ENCODE data around the gene AIFM2. TPM values are rescaled to one million over a fixed set of nuclear protein-coding genes. Genes with fewer than 3 reads are reported as not detected.

Gene AIFM2
- total and polyA plus RNA-seq, 2 of the 13 experiments (the other 11 are each of a cell fraction or from before 2014, with no cell fraction given): 20.3 to 29.5 TPM

DNA sequence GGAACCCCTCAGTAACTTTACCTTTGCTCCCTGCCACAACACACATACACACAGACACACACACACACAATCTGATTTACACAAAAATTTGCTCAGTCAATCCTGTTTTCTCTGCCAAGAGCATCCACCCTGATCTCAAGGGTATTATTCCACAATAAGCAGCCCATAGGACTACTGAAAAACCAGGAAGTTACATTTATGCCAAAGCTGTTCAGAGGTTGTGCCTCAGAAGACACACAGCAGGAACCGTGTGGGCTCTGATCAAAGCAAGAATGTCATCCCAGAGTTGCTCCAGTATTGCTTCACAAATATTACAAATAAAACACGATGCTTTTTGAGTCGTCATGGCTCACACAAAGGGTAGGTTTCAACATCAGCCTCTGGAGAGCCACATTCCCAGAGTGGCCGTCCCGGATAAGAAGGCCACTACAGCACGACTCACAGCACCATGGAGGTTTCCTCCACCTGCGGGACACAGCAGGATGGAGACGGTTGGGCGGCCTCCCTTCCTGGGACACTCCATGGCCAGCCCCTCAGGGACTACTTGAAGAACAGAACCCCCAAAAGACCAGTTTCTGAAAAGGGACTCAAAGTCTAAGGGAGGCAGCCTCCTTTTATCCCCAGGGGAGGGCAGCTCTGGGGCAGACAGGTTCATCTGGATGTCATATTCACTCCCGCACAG, 1.6 kb downstream of the AIFM2 start (continued):
- TF ChIP-seq ZNF292 (CRISPR knock-in tag; IDR thresholded peaks at IDR 0.05; ENCODE audit: borderline replicate concordance, low read depth) (no peak), NFKBIZ (CRISPR knock-in tag; IDR thresholded peaks at IDR 0.05) (no peak; the same call in 1 of the 2 replicates), KLF12 (CRISPR knock-in tag; IDR thresholded peaks at IDR 0.05; ENCODE audit: borderline replicate concordance) (no peak), PPARG (CRISPR knock-in tag; conservative IDR thresholded peaks at IDR 0.05) (no peak), ZNF678 (CRISPR knock-in tag; IDR thresholded peaks at IDR 0.05) (no peak), ZNF468 (CRISPR knock-in tag; IDR thresholded peaks at IDR 0.05) (no peak), CHCHD3 (CRISPR knock-in tag; IDR thresholded peaks at IDR 0.05) (no peak), ZNF841 (CRISPR knock-in tag; IDR thresholded peaks at IDR 0.05; ENCODE audit: borderline replicate concordance) (no peak), ZNF543 (CRISPR knock-in tag; IDR thresholded peaks at IDR 0.05) (no peak), HNRNPLL (IDR thresholded peaks at IDR 0.05; ENCODE audit: low read depth, low read length, poor library complexity, severe bottlenecking) (no peak), U2AF1 (optimal IDR thresholded peaks at IDR 0.05; ENCODE audit: low read depth, low read length) (no peak), ZNF652 (CRISPR knock-in tag; IDR thresholded peaks at IDR 0.05; ENCODE audit: borderline replicate concordance, low read depth) (no peak), ATF1 (CRISPR knock-in tag; IDR thresholded peaks at IDR 0.05) (no peak), ZSCAN12 (CRISPR knock-in tag; IDR thresholded peaks at IDR 0.05) (no peak)
- TF ChIP-seq, protein P1, sequence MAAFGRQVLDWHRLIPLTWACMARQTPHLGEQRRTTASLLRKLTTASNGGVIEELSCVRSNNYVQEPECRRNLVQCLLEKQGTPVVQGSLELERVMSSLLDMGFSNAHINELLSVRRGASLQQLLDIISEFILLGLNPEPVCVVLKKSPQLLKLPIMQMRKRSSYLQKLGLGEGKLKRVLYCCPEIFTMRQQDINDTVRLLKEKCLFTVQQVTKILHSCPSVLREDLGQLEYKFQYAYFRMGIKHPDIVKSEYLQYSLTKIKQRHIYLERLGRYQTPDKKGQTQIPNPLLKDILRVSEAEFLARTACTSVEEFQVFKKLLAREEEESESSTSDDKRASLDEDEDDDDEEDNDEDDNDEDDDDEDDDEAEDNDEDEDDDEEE (CRISPR knock-in tag; IDR thresholded peaks at IDR 0.05): no peak
- TF ChIP-seq, protein P2, sequence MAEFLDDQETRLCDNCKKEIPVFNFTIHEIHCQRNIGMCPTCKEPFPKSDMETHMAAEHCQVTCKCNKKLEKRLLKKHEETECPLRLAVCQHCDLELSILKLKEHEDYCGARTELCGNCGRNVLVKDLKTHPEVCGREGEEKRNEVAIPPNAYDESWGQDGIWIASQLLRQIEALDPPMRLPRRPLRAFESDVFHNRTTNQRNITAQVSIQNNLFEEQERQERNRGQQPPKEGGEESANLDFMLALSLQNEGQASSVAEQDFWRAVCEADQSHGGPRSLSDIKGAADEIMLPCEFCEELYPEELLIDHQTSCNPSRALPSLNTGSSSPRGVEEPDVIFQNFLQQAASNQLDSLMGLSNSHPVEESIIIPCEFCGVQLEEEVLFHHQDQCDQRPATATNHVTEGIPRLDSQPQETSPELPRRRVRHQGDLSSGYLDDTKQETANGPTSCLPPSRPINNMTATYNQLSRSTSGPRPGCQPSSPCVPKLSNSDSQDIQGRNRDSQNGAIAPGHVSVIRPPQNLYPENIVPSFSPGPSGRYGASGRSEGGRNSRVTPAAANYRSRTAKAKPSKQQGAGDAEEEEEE (CRISPR knock-in tag; IDR thresholded peaks at IDR 0.05; ENCODE audit: borderline replicate concordance): no peak
- TF ChIP-seq, protein P3, sequence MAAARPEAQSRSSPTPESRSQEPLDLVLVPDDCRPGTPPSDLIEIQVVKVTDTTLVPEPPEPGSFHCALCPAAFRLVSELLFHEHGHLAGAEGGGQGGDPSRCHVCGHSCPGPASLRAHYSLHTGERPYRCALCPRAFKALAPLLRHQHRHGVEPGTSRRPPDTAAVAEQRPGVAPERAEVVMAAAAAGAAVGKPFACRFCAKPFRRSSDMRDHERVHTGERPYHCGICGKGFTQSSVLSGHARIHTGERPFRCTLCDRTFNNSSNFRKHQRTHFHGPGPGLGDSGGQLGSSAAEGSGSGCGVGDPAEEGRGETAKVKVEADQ (CRISPR knock-in tag; IDR thresholded peaks at IDR 0.05; ENCODE audit: borderline replicate concordance): no peak
- TF ChIP-seq, protein P4, sequence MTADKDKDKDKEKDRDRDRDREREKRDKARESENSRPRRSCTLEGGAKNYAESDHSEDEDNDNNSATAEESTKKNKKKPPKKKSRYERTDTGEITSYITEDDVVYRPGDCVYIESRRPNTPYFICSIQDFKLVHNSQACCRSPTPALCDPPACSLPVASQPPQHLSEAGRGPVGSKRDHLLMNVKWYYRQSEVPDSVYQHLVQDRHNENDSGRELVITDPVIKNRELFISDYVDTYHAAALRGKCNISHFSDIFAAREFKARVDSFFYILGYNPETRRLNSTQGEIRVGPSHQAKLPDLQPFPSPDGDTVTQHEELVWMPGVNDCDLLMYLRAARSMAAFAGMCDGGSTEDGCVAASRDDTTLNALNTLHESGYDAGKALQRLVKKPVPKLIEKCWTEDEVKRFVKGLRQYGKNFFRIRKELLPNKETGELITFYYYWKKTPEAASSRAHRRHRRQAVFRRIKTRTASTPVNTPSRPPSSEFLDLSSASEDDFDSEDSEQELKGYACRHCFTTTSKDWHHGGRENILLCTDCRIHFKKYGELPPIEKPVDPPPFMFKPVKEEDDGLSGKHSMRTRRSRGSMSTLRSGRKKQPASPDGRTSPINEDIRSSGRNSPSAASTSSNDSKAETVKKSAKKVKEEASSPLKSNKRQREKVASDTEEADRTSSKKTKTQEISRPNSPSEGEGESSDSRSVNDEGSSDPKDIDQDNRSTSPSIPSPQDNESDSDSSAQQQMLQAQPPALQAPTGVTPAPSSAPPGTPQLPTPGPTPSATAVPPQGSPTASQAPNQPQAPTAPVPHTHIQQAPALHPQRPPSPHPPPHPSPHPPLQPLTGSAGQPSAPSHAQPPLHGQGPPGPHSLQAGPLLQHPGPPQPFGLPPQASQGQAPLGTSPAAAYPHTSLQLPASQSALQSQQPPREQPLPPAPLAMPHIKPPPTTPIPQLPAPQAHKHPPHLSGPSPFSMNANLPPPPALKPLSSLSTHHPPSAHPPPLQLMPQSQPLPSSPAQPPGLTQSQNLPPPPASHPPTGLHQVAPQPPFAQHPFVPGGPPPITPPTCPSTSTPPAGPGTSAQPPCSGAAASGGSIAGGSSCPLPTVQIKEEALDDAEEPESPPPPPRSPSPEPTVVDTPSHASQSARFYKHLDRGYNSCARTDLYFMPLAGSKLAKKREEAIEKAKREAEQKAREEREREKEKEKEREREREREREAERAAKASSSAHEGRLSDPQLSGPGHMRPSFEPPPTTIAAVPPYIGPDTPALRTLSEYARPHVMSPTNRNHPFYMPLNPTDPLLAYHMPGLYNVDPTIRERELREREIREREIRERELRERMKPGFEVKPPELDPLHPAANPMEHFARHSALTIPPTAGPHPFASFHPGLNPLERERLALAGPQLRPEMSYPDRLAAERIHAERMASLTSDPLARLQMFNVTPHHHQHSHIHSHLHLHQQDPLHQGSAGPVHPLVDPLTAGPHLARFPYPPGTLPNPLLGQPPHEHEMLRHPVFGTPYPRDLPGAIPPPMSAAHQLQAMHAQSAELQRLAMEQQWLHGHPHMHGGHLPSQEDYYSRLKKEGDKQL (CRISPR knock-in tag; IDR thresholded peaks at IDR 0.05; ENCODE audit: low read depth): no peak

Measured in HepG2 (cell line).